Ishikawa (cell line): ENCODE data around the gene CSF3R.
A peak's percentile ranks its signal among the peaks of the same experiment; 100 is the strongest.

Experiments used
- CEBPB ChIP-seq: IDR thresholded peaks from 2 replicates; pipeline ENCODE4 v1.6.1; 2012
- CREB1 ChIP-seq: IDR thresholded peaks from 2 replicates; pipeline ENCODE4 v1.6.1; 2012; ENCODE audit warnings: low read depth
- EGR1 ChIP-seq: IDR thresholded peaks from 2 replicates; pipeline ENCODE4 v1.6.1; 2012
- EP300 ChIP-seq: IDR thresholded peaks from 2 replicates; pipeline ENCODE4 v1.6.1; 2012; ENCODE audit warnings: borderline replicate concordance
- FOXM1 ChIP-seq: IDR thresholded peaks from 2 replicates; pipeline ENCODE4 v1.6.1; 2012; ENCODE audit warnings: low read depth, borderline replicate concordance
- NFIC ChIP-seq: IDR thresholded peaks from 2 replicates; pipeline ENCODE4 v1.6.1; 2012
- RAD21 ChIP-seq: IDR thresholded peaks from 2 replicates; pipeline ENCODE4 v1.6.1; 2012; ENCODE audit warnings: low read depth
- TAF1 ChIP-seq: IDR thresholded peaks from 2 replicates; pipeline ENCODE4 v1.6.1; 2012; ENCODE audit warnings: low read depth, mild to moderate bottlenecking
- TCF12 ChIP-seq: IDR thresholded peaks from 2 replicates; pipeline ENCODE4 v1.6.1; 2012; ENCODE audit warnings: low read depth
- TEAD4 ChIP-seq: IDR thresholded peaks from 2 replicates; pipeline ENCODE4 v1.6.1; 2012
- YY1 ChIP-seq: IDR thresholded peaks from 2 replicates; pipeline ENCODE4 v1.6.1; 2012; ENCODE audit warnings: low read depth
- ZBTB7A ChIP-seq: IDR thresholded peaks from 2 replicates; pipeline ENCODE4 v1.6.1; 2012; ENCODE audit warnings: low read depth
- TF ChIP-seq, protein P1 (sequence below): IDR thresholded peaks from 2 replicates; pipeline ENCODE4 v1.6.1; 2012
- TF ChIP-seq, protein P2 (sequence below): IDR thresholded peaks from 2 replicates; pipeline ENCODE4 v1.6.1; 2012
- TF ChIP-seq, protein P3 (sequence below): IDR thresholded peaks from 2 replicates; pipeline ENCODE4 v1.6.1; 2012; ENCODE audit warnings: low read depth, mild to moderate bottlenecking

The CSF3R gene

DNA sequence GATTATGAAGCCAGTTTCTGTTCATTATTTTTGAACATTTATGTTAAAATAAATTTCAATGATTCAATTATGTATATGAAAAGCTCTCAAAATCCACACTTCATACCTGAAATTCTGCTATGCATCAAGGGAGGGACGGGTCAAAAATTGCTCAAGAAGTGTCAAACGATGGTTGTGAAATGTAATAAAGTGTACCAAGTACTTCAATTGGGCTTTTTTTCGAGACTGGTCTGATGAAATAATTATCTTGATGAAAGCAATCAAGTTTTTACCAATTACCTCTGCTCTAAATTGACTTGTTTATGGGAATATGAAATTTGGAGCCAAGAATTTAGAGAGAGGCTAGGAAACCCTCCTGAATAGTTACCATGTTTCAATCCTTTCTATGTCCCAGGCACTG lies 40.4 kb downstream of the CSF3R start:
- TF ChIP-seq, protein P1, sequence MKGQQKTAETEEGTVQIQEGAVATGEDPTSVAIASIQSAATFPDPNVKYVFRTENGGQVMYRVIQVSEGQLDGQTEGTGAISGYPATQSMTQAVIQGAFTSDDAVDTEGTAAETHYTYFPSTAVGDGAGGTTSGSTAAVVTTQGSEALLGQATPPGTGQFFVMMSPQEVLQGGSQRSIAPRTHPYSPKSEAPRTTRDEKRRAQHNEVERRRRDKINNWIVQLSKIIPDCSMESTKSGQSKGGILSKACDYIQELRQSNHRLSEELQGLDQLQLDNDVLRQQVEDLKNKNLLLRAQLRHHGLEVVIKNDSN = no peak
- TF ChIP-seq TEAD4 = no peak
- no peak for TF ChIP-seq EGR1
- no peak for TF ChIP-seq TAF1
- no peak for TF ChIP-seq FOXM1
- TF ChIP-seq TCF12 = no peak
- TF ChIP-seq YY1 = no peak
- TF ChIP-seq NFIC = no peak
- no peak for TF ChIP-seq CREB1

DNA sequence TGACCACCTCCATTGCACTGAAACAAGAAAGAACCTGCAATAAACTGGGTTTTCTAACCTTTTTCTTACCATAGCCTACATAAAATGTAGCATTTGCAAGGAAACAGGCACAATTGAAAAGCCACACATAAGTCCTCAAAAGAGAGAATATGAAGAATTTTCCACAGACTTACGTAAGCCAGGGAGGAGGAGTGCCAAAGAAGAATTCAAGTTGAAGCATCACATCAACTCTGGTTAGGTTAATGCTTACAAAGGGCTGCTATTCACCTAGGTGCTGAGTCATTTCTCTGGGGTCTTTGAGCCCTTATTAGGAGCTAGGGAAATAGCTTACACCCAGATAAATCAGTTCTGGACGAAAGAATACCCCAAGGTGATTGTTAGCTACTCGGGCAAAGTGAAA lies 42.1 kb downstream of the CSF3R start:
- TF ChIP-seq, protein P2, sequence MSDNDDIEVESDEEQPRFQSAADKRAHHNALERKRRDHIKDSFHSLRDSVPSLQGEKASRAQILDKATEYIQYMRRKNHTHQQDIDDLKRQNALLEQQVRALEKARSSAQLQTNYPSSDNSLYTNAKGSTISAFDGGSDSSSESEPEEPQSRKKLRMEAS = no peak

DNA sequence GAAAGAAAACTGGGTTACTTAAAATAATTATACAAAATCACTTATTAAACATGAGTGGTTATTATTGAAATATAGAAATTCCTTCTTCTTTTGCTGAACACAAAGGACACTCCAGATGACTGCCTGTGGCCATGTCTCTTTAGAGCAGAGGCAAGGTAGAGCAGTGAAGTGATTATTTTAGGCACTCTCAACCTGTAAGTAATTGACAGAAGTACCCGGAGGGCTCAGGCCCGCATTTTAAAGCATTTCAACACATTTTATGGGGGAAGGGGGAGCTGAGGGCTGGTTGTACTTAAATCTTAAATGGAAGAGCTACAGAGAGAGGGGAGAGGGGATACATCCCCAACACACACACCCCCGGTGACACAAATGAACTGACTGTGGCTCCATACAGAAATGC lies 42.7 kb downstream of the CSF3R start:
- TF ChIP-seq TCF12 (no peak), CREB1 (no peak), TAF1 (no peak), YY1 (no peak), FOXM1 (no peak), CEBPB (no peak), EP300 (no peak)
- TF ChIP-seq, protein P2 = no peak
- TF ChIP-seq, protein P1 = no peak
- TF ChIP-seq, protein P3, sequence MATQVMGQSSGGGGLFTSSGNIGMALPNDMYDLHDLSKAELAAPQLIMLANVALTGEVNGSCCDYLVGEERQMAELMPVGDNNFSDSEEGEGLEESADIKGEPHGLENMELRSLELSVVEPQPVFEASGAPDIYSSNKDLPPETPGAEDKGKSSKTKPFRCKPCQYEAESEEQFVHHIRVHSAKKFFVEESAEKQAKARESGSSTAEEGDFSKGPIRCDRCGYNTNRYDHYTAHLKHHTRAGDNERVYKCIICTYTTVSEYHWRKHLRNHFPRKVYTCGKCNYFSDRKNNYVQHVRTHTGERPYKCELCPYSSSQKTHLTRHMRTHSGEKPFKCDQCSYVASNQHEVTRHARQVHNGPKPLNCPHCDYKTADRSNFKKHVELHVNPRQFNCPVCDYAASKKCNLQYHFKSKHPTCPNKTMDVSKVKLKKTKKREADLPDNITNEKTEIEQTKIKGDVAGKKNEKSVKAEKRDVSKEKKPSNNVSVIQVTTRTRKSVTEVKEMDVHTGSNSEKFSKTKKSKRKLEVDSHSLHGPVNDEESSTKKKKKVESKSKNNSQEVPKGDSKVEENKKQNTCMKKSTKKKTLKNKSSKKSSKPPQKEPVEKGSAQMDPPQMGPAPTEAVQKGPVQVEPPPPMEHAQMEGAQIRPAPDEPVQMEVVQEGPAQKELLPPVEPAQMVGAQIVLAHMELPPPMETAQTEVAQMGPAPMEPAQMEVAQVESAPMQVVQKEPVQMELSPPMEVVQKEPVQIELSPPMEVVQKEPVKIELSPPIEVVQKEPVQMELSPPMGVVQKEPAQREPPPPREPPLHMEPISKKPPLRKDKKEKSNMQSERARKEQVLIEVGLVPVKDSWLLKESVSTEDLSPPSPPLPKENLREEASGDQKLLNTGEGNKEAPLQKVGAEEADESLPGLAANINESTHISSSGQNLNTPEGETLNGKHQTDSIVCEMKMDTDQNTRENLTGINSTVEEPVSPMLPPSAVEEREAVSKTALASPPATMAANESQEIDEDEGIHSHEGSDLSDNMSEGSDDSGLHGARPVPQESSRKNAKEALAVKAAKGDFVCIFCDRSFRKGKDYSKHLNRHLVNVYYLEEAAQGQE = no peak

DNA sequence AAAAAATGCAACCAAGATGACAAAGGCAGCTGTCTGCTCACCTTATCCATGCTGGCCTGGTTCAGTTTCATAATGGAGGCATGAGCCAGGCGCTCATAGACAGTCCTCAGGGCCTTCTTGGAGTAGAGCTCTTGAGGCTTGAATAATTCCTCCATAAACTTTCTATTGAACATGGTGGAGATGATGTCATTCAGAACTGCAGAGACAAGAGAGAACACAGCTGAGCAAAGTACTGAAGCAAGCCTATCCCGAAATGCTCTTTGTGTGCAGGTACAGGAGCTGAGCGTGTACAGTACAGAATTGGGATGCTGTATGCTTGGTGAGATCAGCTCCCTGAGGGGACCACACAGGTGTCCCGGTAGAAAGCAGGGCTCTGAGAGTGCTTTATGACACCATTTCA lies 44.0 kb downstream of the CSF3R start:
- TF ChIP-seq EGR1 = no peak
- no peak for TF ChIP-seq ZBTB7A
- TF ChIP-seq CREB1 = no peak
- no peak for TF ChIP-seq CEBPB

DNA sequence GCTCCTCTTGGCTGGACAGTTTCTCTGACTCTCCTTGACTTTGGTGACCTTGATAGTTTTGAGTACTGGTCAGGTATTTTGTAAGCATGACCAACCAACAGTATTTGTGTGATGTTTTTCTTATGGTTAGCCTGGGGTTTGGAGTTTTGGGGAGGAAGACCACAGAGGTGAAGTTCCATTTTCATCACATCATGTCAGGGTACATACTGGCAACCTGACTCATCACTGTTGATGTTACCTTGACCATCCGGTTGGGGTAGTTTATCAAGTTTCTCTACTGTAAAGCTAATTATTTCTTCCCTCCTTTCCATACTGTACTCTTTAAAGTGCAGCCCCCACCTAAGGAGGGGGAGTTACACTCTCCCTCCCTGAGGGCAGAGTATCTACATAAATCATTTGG lies 45.9 kb downstream of the CSF3R start:
- TF ChIP-seq YY1 (no peak), TEAD4 (peak; percentile 74), TCF12 (peak; percentile 55; the same call in 1 of the 2 replicates), EP300 (peak; percentile 61; the same call in 1 of the 2 replicates)

DNA sequence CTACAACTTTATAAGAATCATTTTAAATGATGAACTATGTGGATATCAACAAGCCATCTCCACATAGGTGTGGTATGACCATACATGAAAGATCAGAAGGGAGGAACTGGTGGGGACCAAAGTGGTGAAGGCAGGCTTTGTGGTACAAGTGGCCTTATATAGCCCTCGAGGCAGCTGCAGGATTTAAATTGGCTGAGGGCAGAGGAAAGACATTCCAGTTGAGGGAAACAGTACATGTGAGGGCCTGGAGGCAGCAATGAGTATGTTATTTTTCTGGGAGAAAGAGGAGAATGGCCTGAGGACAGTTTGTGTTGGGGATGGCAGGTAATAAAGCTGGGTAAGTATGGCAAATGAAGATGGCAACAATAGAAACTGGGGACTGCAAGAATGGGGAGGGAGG lies 49.6 kb downstream of the CSF3R start:
- TF ChIP-seq EP300 = no peak
- no peak for TF ChIP-seq TEAD4
- TF ChIP-seq YY1 = no peak
- TF ChIP-seq, protein P2 = no peak
- TF ChIP-seq CEBPB = no peak
- TF ChIP-seq, protein P3 = no peak
- TF ChIP-seq RAD21 = no peak
- no peak for TF ChIP-seq EGR1
- no peak for TF ChIP-seq TCF12
- no peak for TF ChIP-seq TAF1
- TF ChIP-seq ZBTB7A = no peak
- no peak for TF ChIP-seq CREB1

DNA sequence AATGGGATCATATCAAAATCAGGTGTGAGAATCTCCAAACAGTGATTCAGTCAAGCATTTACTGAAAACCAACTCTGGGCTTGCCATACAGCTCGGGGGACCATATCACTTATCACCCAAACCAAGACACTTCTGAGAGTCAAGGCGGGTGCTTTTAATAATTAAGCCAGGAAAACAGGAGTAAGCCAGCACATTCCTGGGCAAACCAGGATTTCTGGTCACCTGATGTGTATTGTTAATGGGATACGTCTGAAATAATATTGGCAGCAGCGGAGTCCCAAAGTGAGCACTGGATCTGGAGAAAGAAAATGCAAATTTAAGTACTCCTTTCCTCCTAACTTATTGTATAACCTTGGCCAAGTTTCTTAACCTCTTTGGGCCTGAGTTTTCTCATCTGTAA lies 50.1 kb downstream of the CSF3R start:
- TF ChIP-seq EP300 = no peak
- TF ChIP-seq, protein P3 = no peak
- TF ChIP-seq TEAD4 = no peak
- TF ChIP-seq FOXM1 = no peak
- TF ChIP-seq YY1 = no peak
- no peak for TF ChIP-seq CEBPB
- no peak for TF ChIP-seq CREB1
- TF ChIP-seq, protein P2 = no peak
- TF ChIP-seq, protein P1 = no peak
- no peak for TF ChIP-seq TAF1
- TF ChIP-seq TCF12 = no peak
- TF ChIP-seq RAD21 = no peak
- TF ChIP-seq EGR1 = no peak
- no peak for TF ChIP-seq ZBTB7A
- no peak for TF ChIP-seq NFIC
